MM.1S (cell line): ENCODE measurements around the gene PISD.

ENCODE experiments used
- DNase-seq: peaks from one replicate; pipeline ENCODE4 v3.0.0-alpha.2; 2015
- H2AFZ ChIP-seq: fragments of 300-600 bp; sonication (generic); 2 replicates; pipeline ENCODE4 v1.6.0; 2016; ENCODE audit warnings: antibody characterized with exemption, low read length
- H3F3A ChIP-seq: fragments of 300-600 bp; sonication (generic); 2 replicates; pipeline ENCODE4 v1.6.1; 2016; ENCODE audit warnings: mild to moderate bottlenecking, antibody characterized with exemption, low read length, moderate library complexity, mixed read lengths; ENCODE audit not compliant: insufficient read depth
- H3K27ac ChIP-seq: fragments of 300-600 bp; sonication (generic); 2 replicates; pipeline ENCODE4 v1.5.1; 2016; ENCODE audit warnings: mild to moderate bottlenecking, low read length
- H3K27me3 ChIP-seq: fragments of 300-600 bp; sonication (generic); replicated peaks from 2 replicates; pipeline ENCODE4 v1.6.0; 2016; ENCODE audit warnings: low read length; ENCODE audit not compliant: insufficient read depth
- H3K36me3 ChIP-seq: fragments of 300-600 bp; sonication (generic); replicated peaks from 2 replicates; pipeline ENCODE4 v1.6.1; 2016; ENCODE audit warnings: mild to moderate bottlenecking, low read length, mixed read lengths; ENCODE audit not compliant: insufficient read depth
- H3K4me1 ChIP-seq: fragments of 300-600 bp; sonication (generic); 2 replicates; pipeline ENCODE4 v1.6.1; 2016; ENCODE audit warnings: low read length, mixed read lengths
- H3K4me2 ChIP-seq: fragments of 300-600 bp; sonication (generic); 2 replicates; pipeline ENCODE4 v1.6.0; 2016; ENCODE audit warnings: low read depth, low read length
- H3K4me3 ChIP-seq: fragments of 300-600 bp; sonication (generic); 2 replicates; pipeline ENCODE4 v1.5.1; 2016; ENCODE audit warnings: low read length, mixed read lengths
- H3K79me2 ChIP-seq: fragments of 300-600 bp; sonication (generic); 2 replicates; pipeline ENCODE4 v1.6.1; 2016; ENCODE audit warnings: mixed run types, low read length, mixed read lengths
- H3K9ac ChIP-seq: fragments of 300-600 bp; sonication (generic); 2 replicates; pipeline ENCODE4 v1.6.1; 2016; ENCODE audit warnings: low read length, mixed read lengths
- H3K9me2 ChIP-seq: fragments of 300-600 bp; sonication (generic); replicated peaks from 2 replicates; pipeline ENCODE4 v1.6.1; 2016; ENCODE audit warnings: mild to moderate bottlenecking, low read length, mixed read lengths; ENCODE audit not compliant: insufficient read depth
- H3K9me3 ChIP-seq: fragments of 300-600 bp; sonication (generic); replicated peaks from 2 replicates; pipeline ENCODE4 v1.6.1; 2016; ENCODE audit warnings: mild to moderate bottlenecking, low read length, mixed read lengths; ENCODE audit not compliant: insufficient read depth
- H4K20me1 ChIP-seq: fragments of 300-600 bp; sonication (generic); 2 replicates; pipeline ENCODE4 v1.6.1; 2016; ENCODE audit warnings: mild to moderate bottlenecking, low read length, moderate library complexity, mixed read lengths; ENCODE audit not compliant: insufficient read depth
- CTCF ChIP-seq: fragments of 300-600 bp; sonication (generic); IDR thresholded peaks from 2 replicates; pipeline ENCODE4 v1.5.1; 2016; ENCODE audit warnings: antibody characterized with exemption, low read length, mixed read lengths
- EZH2 ChIP-seq: fragments of 300-600 bp; sonication (generic); optimal IDR thresholded peaks from 2 replicates; pipeline ENCODE3; 2017; ENCODE audit warnings: low read depth, mild to moderate bottlenecking, antibody characterized with exemption, low read length, mixed read lengths
- EZH2phosphoT487 ChIP-seq: fragments of 300-600 bp; sonication (generic); IDR thresholded peaks from 2 replicates; pipeline ENCODE4 v1.6.1; 2018; ENCODE audit warnings: antibody characterized with exemption, low read length

Gene PISD

GRCh38 chr22:31615491-31615860 lies 46.5 kb downstream of the PISD start:
- Histone ChIP-seq H2AFZ (no peak overlapping the region), H3K9me3 (no peaks in the 10 kb centered on the region), H3K4me3 (no peak overlapping the region), H3K9me2 (no peaks in the 10 kb centered on the region), H3K27me3 (no peaks in the 10 kb centered on the region), H3K9ac (no peak overlapping the region), H3F3A (0 out of 2 replicates have a peak, but pooled peaks cover 5% of the 10 kb centered on the region), H3K79me2 (no peaks in the 10 kb centered on the region), H3K27ac (peak overlapping the region; percentile 47; the same call in 1 of the 2 replicates), H4K20me1 (no peaks in the 10 kb centered on the region), H3K4me2 (peak overlapping the region; percentile 20; the same call in 1 of the 2 replicates), H3K4me1 (peaks cover 19% of the 10 kb centered on the region), H3K36me3 (no peaks in the 10 kb centered on the region)
- TF ChIP-seq EZH2 (no peak), EZH2phosphoT487 (no peak), CTCF (no peak)
- no peak for DNase-seq

GRCh38 chr22:31614781-31615490 lies 47.1 kb downstream of the PISD start:
- H3K27ac ChIP-seq = no peak overlapping the region; the same call in 1 of the 2 replicates
- 0 out of 2 replicates have a peak, but pooled peaks cover 5% of the 10 kb centered on the region for H3F3A ChIP-seq
- H2AFZ ChIP-seq = no peak overlapping the region
- H3K27me3 ChIP-seq = no peaks in the 10 kb centered on the region
- H3K9ac ChIP-seq = no peak overlapping the region
- H3K4me2 ChIP-seq = no peak overlapping the region
- H4K20me1 ChIP-seq = no peaks in the 10 kb centered on the region
- no peaks in the 10 kb centered on the region for H3K9me2 ChIP-seq
- H3K4me1 ChIP-seq = peaks cover 19% of the 10 kb centered on the region
- H3K4me3 ChIP-seq = no peak overlapping the region
- no peaks in the 10 kb centered on the region for H3K79me2 ChIP-seq
- DNase-seq = no peak
- H3K9me3 ChIP-seq = no peaks in the 10 kb centered on the region
- no peak for TF ChIP-seq EZH2
- TF ChIP-seq EZH2phosphoT487 = no peak
- TF ChIP-seq CTCF = no peak
- no peaks in the 10 kb centered on the region for H3K36me3 ChIP-seq

GRCh38 chr22:31613904-31614296 lies 48.1 kb downstream of the PISD start:
- Histone ChIP-seq H3K9ac (no peak overlapping the region), H3F3A (0 out of 2 replicates have a peak, but pooled peaks cover 5% of the 10 kb centered on the region), H3K79me2 (no peaks in the 10 kb centered on the region), H3K4me1 (peaks cover 19% of the 10 kb centered on the region), H3K4me3 (no peak overlapping the region), H3K9me2 (no peaks in the 10 kb centered on the region), H3K9me3 (no peaks in the 10 kb centered on the region), H3K36me3 (no peaks in the 10 kb centered on the region), H3K27me3 (no peaks in the 10 kb centered on the region), H3K4me2 (no peak overlapping the region), H2AFZ (no peak overlapping the region), H3K27ac (no peak overlapping the region), H4K20me1 (no peaks in the 10 kb centered on the region)
- no peak for DNase-seq
- TF ChIP-seq EZH2phosphoT487 = no peak
- no peak for TF ChIP-seq EZH2
- no peak for TF ChIP-seq CTCF
